Measurements from ENCODE around the gene CATSPERE.
"Not testable (repeated sequence)": the region's sequence is repeated elsewhere in the genome, so short reads cannot be mapped to it uniquely, and the experiment has no call there.

DNA sequence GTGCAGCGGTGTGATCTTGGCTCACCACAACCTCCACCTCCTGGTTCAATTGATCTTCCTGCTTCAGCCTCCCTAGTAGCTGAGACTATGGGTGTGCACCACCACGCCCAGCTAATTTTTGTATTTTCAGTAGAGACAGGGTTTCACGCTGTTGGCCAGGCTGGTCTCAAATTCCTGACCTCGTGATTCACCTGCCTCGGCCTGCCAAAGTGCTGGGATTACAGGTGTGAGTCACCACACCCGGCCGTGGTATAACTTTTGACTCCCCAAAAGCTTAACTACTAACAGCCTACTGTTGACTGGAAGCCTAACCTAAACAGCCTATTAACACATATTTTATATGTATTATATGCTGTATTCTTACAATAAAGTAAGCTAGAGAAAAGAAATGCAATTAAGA lies 117.1 kb downstream of the CATSPERE start:
- not testable (repeated sequence) for TF ChIP-seq POLR2A, POLR2AphosphoS5, EP300 (IDR thresholded peaks at IDR 0.05)
- TF ChIP-seq, protein P1, sequence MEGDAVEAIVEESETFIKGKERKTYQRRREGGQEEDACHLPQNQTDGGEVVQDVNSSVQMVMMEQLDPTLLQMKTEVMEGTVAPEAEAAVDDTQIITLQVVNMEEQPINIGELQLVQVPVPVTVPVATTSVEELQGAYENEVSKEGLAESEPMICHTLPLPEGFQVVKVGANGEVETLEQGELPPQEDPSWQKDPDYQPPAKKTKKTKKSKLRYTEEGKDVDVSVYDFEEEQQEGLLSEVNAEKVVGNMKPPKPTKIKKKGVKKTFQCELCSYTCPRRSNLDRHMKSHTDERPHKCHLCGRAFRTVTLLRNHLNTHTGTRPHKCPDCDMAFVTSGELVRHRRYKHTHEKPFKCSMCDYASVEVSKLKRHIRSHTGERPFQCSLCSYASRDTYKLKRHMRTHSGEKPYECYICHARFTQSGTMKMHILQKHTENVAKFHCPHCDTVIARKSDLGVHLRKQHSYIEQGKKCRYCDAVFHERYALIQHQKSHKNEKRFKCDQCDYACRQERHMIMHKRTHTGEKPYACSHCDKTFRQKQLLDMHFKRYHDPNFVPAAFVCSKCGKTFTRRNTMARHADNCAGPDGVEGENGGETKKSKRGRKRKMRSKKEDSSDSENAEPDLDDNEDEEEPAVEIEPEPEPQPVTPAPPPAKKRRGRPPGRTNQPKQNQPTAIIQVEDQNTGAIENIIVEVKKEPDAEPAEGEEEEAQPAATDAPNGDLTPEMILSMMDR (IDR thresholded peaks at IDR 0.05), result not testable (repeated sequence)
